GM12891 (cell line): Measurements from ENCODE around the gene DAND5.

Experiments
- DNase-seq: peaks from one replicate; pipeline ENCODE4 v3.0.0; 2011; ENCODE audit warnings: low spot score; ENCODE audit not compliant: insufficient read length
- FAIRE-seq: peaks from 2 replicates; lab custom pipeline; 2011; peaks lifted over from hg19 to GRCh38; lab: Jason Lieb, UNC
- PAX5 ChIP-seq: IDR thresholded peaks from 2 replicates; pipeline ENCODE4 v1.6.1; 2011; ENCODE audit warnings: low read length, moderate library complexity, mild to moderate bottlenecking; ENCODE audit not compliant: insufficient read depth, severe bottlenecking
- POLR2A ChIP-seq: IDR thresholded peaks from 2 replicates; pipeline ENCODE4 v1.6.1; 2011; ENCODE audit warnings: low read depth, low read length, control low read depth
- POLR2AphosphoS5 ChIP-seq: IDR thresholded peaks from 2 replicates; pipeline ENCODE4 v1.6.1; 2011; ENCODE audit warnings: low read depth, low read length, control low read depth
- POU2F2 ChIP-seq: IDR thresholded peaks from 2 replicates; pipeline ENCODE4 v1.6.1; 2011; ENCODE audit warnings: low read depth, mild to moderate bottlenecking, control low read depth, low read length, moderate library complexity
- SPI1 ChIP-seq: IDR thresholded peaks from 2 replicates; pipeline ENCODE4 v1.6.1; 2011; ENCODE audit warnings: low read depth, low read length, control low read depth
- TAF1 ChIP-seq: IDR thresholded peaks from 2 replicates; pipeline ENCODE4 v1.6.1; 2011; ENCODE audit warnings: low read depth, low read length, control low read depth

The DAND5 gene

GRCh38 chr19:13006431-13007281 is 37.3 kb downstream of the DAND5 start:
- DNase-seq (no peak), FAIRE-seq (no peak)
- TF ChIP-seq POU2F2: no peak
- TF ChIP-seq POLR2A: no peak
- no peak for TF ChIP-seq PAX5
- no peak for TF ChIP-seq TAF1
- no peak for TF ChIP-seq SPI1
- TF ChIP-seq POLR2AphosphoS5: no peak

- no peak for FAIRE-seq
- TF ChIP-seq PAX5 (no peak), POLR2A (no peak), SPI1 (no peak), POU2F2 (no peak), POLR2AphosphoS5 (no peak), TAF1 (no peak)
- DNase-seq: no peak
Measured at GRCh38 chr19:13007292-13008045, 38.1 kb downstream of the DAND5 start.

GRCh38 chr19:13008926-13009787 is 39.8 kb downstream of the DAND5 start:
- FAIRE-seq (no peak), DNase-seq (no peak)

GRCh38 chr19:13010038-13010991 is 40.9 kb downstream of the DAND5 start:
- no peak for DNase-seq
- TF ChIP-seq POLR2A (no peak), POU2F2 (no peak), PAX5 (no peak), SPI1 (no peak), TAF1 (no peak), POLR2AphosphoS5 (no peak)
- FAIRE-seq: no peak

More at GRCh38 chr19:13008926-13009787, 39.8 kb downstream of the DAND5 start:
- TF ChIP-seq POU2F2 (no peak), POLR2A (no peak), SPI1 (no peak), PAX5 (no peak), TAF1 (no peak), POLR2AphosphoS5 (no peak)

GRCh38 chr19:13010992-13011652 is 41.7 kb downstream of the DAND5 start:
- FAIRE-seq (no peak), DNase-seq (no peak)
- TF ChIP-seq POLR2A (no peak), PAX5 (no peak), POLR2AphosphoS5 (no peak), SPI1 (no peak), POU2F2 (no peak), TAF1 (no peak)

GRCh38 chr19:13011653-13012389 is 42.4 kb downstream of the DAND5 start:
- FAIRE-seq: no peak
- no peak for DNase-seq
- TF ChIP-seq PAX5 (no peak), POU2F2 (no peak), SPI1 (no peak), POLR2AphosphoS5 (no peak), TAF1 (no peak), POLR2A (no peak)

GRCh38 chr19:13012390-13012689 is 43.0 kb downstream of the DAND5 start:
- no peak for FAIRE-seq
- no peak for DNase-seq
- TF ChIP-seq POLR2AphosphoS5: no peak
- TF ChIP-seq SPI1: no peak
- TF ChIP-seq POU2F2: no peak
- no peak for TF ChIP-seq TAF1
- no peak for TF ChIP-seq POLR2A
- TF ChIP-seq PAX5: no peak
